ENCODE results near the gene GART.
"Not testable (repeated sequence)": the region's sequence is repeated elsewhere in the genome, so short reads cannot be mapped to it uniquely, and the experiment has no call there.

Gene GART

GRCh38 chr21:33469183-33469582 is 72.7 kb downstream of the GART start:
- not testable (repeated sequence) for DNase-seq (ENCODE audit: low read depth, low spot score)

GRCh38 chr21:33461538-33462250 is 80.2 kb downstream of the GART start:
- no peak for DNase-seq (ENCODE audit: low read depth, low spot score)

GRCh38 chr21:33458861-33459260 is 83.1 kb downstream of the GART start:
- no peak for DNase-seq (ENCODE audit: low read depth, low spot score)

- no peak for DNase-seq (ENCODE audit: low read depth, low spot score)
These were observed 86.1 kb downstream of the GART start for GRCh38 chr21:33455686-33456446.

Data from activated CD4-positive, CD25-positive, alpha-beta regulatory T cell treated with anti-CD3 and anti-CD28 coated beads, Interleukin-2, amount 50 U/mL, for 16 hours (primary cell).